ENCODE data around the gene DTHD1. TPM values are rescaled to one million over a fixed set of nuclear protein-coding genes. Genes with fewer than 3 reads are reported as not detected.

The DTHD1 gene
- total RNA-seq, 1 experiment from 2014 or later, result not detected

- H3K4me1 Mint-ChIP-seq (ENCODE audit: low read depth, unreplicated experiment), result no peaks in the 10 kb centered on the region
- H3K36me3 Mint-ChIP-seq (ENCODE audit: insufficient read depth, unreplicated experiment), result no peaks in the 10 kb centered on the region
- Histone ChIP-seq H3K27me3 (replicated peaks; ENCODE audit: control insufficient read depth, insufficient read depth, low read length) (no peaks in the 10 kb centered on the region), H3K4me1 (no peaks in the 10 kb centered on the region), H3K36me3 (ENCODE audit: control insufficient read depth, insufficient read depth, low read length) (no peaks in the 10 kb centered on the region), H3K9me3 (no peaks in the 10 kb centered on the region), H3K4me3 (ENCODE audit: low read depth, low read length) (no peak overlapping the region)
- no peak overlapping the region for H3K4me3 Mint-ChIP-seq (ENCODE audit: unreplicated experiment)
- CTCF ChIA-PET, result no interaction called here
- DNase-seq, result no peak
- TF ChIP-seq, protein P1, sequence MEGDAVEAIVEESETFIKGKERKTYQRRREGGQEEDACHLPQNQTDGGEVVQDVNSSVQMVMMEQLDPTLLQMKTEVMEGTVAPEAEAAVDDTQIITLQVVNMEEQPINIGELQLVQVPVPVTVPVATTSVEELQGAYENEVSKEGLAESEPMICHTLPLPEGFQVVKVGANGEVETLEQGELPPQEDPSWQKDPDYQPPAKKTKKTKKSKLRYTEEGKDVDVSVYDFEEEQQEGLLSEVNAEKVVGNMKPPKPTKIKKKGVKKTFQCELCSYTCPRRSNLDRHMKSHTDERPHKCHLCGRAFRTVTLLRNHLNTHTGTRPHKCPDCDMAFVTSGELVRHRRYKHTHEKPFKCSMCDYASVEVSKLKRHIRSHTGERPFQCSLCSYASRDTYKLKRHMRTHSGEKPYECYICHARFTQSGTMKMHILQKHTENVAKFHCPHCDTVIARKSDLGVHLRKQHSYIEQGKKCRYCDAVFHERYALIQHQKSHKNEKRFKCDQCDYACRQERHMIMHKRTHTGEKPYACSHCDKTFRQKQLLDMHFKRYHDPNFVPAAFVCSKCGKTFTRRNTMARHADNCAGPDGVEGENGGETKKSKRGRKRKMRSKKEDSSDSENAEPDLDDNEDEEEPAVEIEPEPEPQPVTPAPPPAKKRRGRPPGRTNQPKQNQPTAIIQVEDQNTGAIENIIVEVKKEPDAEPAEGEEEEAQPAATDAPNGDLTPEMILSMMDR (IDR thresholded peaks at IDR 0.05; ENCODE audit: insufficient read depth in 1 of 2, low read depth in 1 of 2, low read length in 1 of 2, severe bottlenecking in 1 of 2, unreplicated experiment in 1 of 2), result no peak
- no peak overlapping the region for H3K27ac Mint-ChIP-seq (ENCODE audit: unreplicated experiment)
- H3K27me3 Mint-ChIP-seq (ENCODE audit: insufficient read depth, unreplicated experiment), result no peaks in the 10 kb centered on the region
- POLR2A ChIA-PET, result no interaction called here
- intact Hi-C loops (cut with micrococcal nuclease; ENCODE audit: unreplicated experiment), result no loop called here
- no TSS peak for BruUV-seq (replicated peaks)
- H3K9me3 Mint-ChIP-seq (ENCODE audit: unreplicated experiment), result no peaks in the 10 kb centered on the region
These were observed 49.4 kb downstream of the DTHD1 start for GRCh38 chr4:36330796-36331195.

DNA sequence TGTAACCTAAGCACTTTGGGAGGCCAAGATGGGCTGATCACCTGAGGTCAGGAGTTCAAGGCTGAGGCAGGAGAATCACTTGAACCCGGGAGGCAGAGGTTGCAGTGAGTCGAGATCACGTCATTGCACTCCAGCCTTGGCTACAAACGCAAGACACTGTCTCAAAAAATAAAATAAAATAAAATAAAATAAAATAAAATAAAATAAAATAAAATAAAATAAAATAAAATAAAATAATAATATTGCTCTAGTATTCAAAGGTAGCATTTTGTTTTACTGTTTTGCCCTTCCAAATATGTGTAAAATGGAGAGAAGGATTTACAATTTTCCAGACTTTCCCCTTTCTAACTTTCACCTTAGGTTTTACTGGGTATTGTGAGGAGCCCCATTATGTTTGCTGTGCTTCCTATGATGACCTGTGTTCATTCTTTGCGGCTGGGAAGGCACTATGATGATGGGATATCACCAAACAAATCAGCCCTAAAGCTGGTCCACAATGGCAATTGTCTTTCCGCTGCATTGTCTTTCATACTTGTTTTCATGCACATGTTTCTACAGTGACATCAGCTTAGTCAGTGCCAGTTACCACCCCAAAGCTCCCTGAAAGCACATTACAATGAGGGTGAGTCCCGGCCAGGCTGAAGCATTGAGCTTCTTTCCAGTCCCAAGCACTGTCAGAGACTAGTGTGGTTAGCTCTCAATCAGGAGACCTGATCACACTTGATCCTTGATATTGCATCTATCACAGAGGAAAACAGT is 50.8 kb downstream of the DTHD1 start:
- Mint-ChIP-seq H3K27ac (ENCODE audit: unreplicated experiment) (no peak overlapping the region), H3K36me3 (ENCODE audit: insufficient read depth, unreplicated experiment) (no peaks in the 10 kb centered on the region), H3K4me1 (ENCODE audit: low read depth, unreplicated experiment) (no peaks in the 10 kb centered on the region), H3K4me3 (ENCODE audit: unreplicated experiment) (no peak overlapping the region), H3K9me3 (ENCODE audit: unreplicated experiment) (no peaks in the 10 kb centered on the region), H3K27me3 (ENCODE audit: insufficient read depth, unreplicated experiment) (no peaks in the 10 kb centered on the region)
- TF ChIP-seq, protein P1 (IDR thresholded peaks at IDR 0.05; ENCODE audit: insufficient read depth in 1 of 2, low read depth in 1 of 2, low read length in 1 of 2, severe bottlenecking in 1 of 2, unreplicated experiment in 1 of 2), result no peak
- Histone ChIP-seq H3K4me1 (no peaks in the 10 kb centered on the region), H3K36me3 (ENCODE audit: control insufficient read depth, insufficient read depth, low read length) (no peaks in the 10 kb centered on the region), H3K9me3 (no peaks in the 10 kb centered on the region), H3K4me3 (ENCODE audit: low read depth, low read length) (no peak overlapping the region), H3K27me3 (replicated peaks; ENCODE audit: control insufficient read depth, insufficient read depth, low read length) (no peaks in the 10 kb centered on the region)
- DNase-seq, result no peak
- CTCF ChIA-PET, result no interaction called here
- BruUV-seq (replicated peaks), result no TSS peak
- intact Hi-C loops (cut with micrococcal nuclease; ENCODE audit: unreplicated experiment), result no loop called here
- POLR2A ChIA-PET, result no interaction called here

GRCh38 chr4:36332782-36333131 is 51.3 kb downstream of the DTHD1 start:
- Mint-ChIP-seq H3K36me3 (ENCODE audit: insufficient read depth, unreplicated experiment) (no peaks in the 10 kb centered on the region), H3K27me3 (ENCODE audit: insufficient read depth, unreplicated experiment) (no peaks in the 10 kb centered on the region), H3K9me3 (ENCODE audit: unreplicated experiment) (no peaks in the 10 kb centered on the region), H3K27ac (ENCODE audit: unreplicated experiment) (no peak overlapping the region), H3K4me1 (ENCODE audit: low read depth, unreplicated experiment) (no peaks in the 10 kb centered on the region), H3K4me3 (ENCODE audit: unreplicated experiment) (no peak overlapping the region)
- intact Hi-C loops (cut with micrococcal nuclease; ENCODE audit: unreplicated experiment), result no loop called here
- Histone ChIP-seq H3K4me3 (ENCODE audit: low read depth, low read length) (no peak overlapping the region), H3K27me3 (replicated peaks; ENCODE audit: control insufficient read depth, insufficient read depth, low read length) (no peaks in the 10 kb centered on the region), H3K36me3 (ENCODE audit: control insufficient read depth, insufficient read depth, low read length) (no peaks in the 10 kb centered on the region), H3K9me3 (no peaks in the 10 kb centered on the region), H3K4me1 (no peaks in the 10 kb centered on the region)
- DNase-seq, result no peak
- no TSS peak for BruUV-seq (replicated peaks)
- CTCF ChIA-PET, result no interaction called here
- TF ChIP-seq, protein P1 (IDR thresholded peaks at IDR 0.05; ENCODE audit: insufficient read depth in 1 of 2, low read depth in 1 of 2, low read length in 1 of 2, severe bottlenecking in 1 of 2, unreplicated experiment in 1 of 2), result no peak
- POLR2A ChIA-PET, result no interaction called here

Measured in Caco-2 (cell line).